H9 (cell line): ENCODE measurements around the gene CASQ1. TPM values are rescaled to one million over a fixed set of nuclear protein-coding genes. Genes with fewer than 3 reads are reported as not detected.

Experiments used
- DNase-seq: peaks from one replicate; pipeline ENCODE4 v3.0.0-alpha.2; 2017
- H2AFZ ChIP-seq: one replicate; pipeline ENCODE4 v1.6.1; 2013; ENCODE audit warnings: mild to moderate bottlenecking, low read length, control low read depth, moderate library complexity
- H2AK5ac ChIP-seq: 2 replicates; pipeline ENCODE4 v1.6.1; 2013; ENCODE audit warnings: low read length, control low read depth, mixed read lengths; ENCODE audit not compliant: insufficient read length
- H2BK120ac ChIP-seq: one replicate; pipeline ENCODE4 v1.6.1; 2013; ENCODE audit warnings: low read depth, mild to moderate bottlenecking, low read length, control low read depth, inconsistent platforms; ENCODE audit not compliant: poor library complexity, severe bottlenecking
- H2BK12ac ChIP-seq: 2 replicates; pipeline ENCODE4 v1.6.1; 2013; ENCODE audit warnings: low read length, control low read depth, mixed read lengths, low read depth; ENCODE audit not compliant: insufficient read length
- H2BK15ac ChIP-seq: 2 replicates; pipeline ENCODE4 v1.6.1; 2013; ENCODE audit warnings: low read depth, low read length, control low read depth
- H2BK20ac ChIP-seq: one replicate; pipeline ENCODE4 v1.6.1; 2013; ENCODE audit warnings: low read depth, mild to moderate bottlenecking, low read length, control low read depth, inconsistent platforms; ENCODE audit not compliant: poor library complexity, severe bottlenecking
- H2BK5ac ChIP-seq: 2 replicates; pipeline ENCODE4 v1.6.1; 2013; ENCODE audit warnings: low read length, control low read depth, mixed read lengths; ENCODE audit not compliant: insufficient read length
- H3K14ac ChIP-seq: 2 replicates; pipeline ENCODE4 v1.6.1; 2013; ENCODE audit warnings: low read length, control low read depth; ENCODE audit not compliant: insufficient read depth
- H3K18ac ChIP-seq: 2 replicates; pipeline ENCODE4 v1.6.1; 2013; ENCODE audit warnings: low read depth, mild to moderate bottlenecking, mixed read lengths, low read length, control low read depth; ENCODE audit not compliant: insufficient read length
- H3K23ac ChIP-seq: 2 replicates; pipeline ENCODE4 v1.6.1; 2013; ENCODE audit warnings: low read length, control low read depth, mixed read lengths, low read depth; ENCODE audit not compliant: insufficient read length
- H3K23me2 ChIP-seq: 2 replicates; pipeline ENCODE4 v1.6.1; 2013; ENCODE audit warnings: low read depth, mild to moderate bottlenecking, mixed read lengths, low read length, control low read depth; ENCODE audit not compliant: insufficient read length, poor library complexity, severe bottlenecking
- H3K27ac ChIP-seq: 2 replicates; pipeline ENCODE4 v1.5.1; 2013; ENCODE audit warnings: low read length, control low read depth, mixed read lengths, low read depth; ENCODE audit not compliant: insufficient read length
- H3K27me3 ChIP-seq: 2 replicates; pipeline ENCODE4 v1.6.1; 2013; ENCODE audit warnings: low read length, control low read depth, inconsistent platforms; ENCODE audit not compliant: insufficient read depth
- H3K4ac ChIP-seq: 2 replicates; pipeline ENCODE4 v1.6.1; 2013; ENCODE audit warnings: low read depth, mild to moderate bottlenecking, control low read depth, inconsistent platforms, low read length, moderate library complexity
- H3K4me1 ChIP-seq: 2 replicates; pipeline ENCODE4 v1.6.1; 2013; ENCODE audit warnings: low read length, control low read depth, inconsistent platforms; ENCODE audit not compliant: insufficient read depth
- H3K4me2 ChIP-seq: 2 replicates; pipeline ENCODE4 v1.6.1; 2013; ENCODE audit warnings: low read length, control low read depth, mixed read lengths; ENCODE audit not compliant: insufficient read length, insufficient read depth
- H3K56ac ChIP-seq: 2 replicates; pipeline ENCODE4 v1.6.1; 2013; ENCODE audit warnings: low read depth, mild to moderate bottlenecking, mixed read lengths, low read length, control low read depth; ENCODE audit not compliant: insufficient read length
- H3K79me1 ChIP-seq: 2 replicates; pipeline ENCODE4 v1.6.1; 2013; ENCODE audit warnings: low read depth, mild to moderate bottlenecking, moderate library complexity, low read length, control low read depth, inconsistent platforms; ENCODE audit not compliant: insufficient read depth, poor library complexity, severe bottlenecking
- H3K79me2 ChIP-seq: 2 replicates; pipeline ENCODE4 v1.6.1; 2013; ENCODE audit warnings: low read length, control low read depth, inconsistent platforms; ENCODE audit not compliant: insufficient read depth
- H3K9ac ChIP-seq: 2 replicates; pipeline ENCODE4 v1.6.1; 2013; ENCODE audit warnings: low read length, control low read depth, mixed read lengths; ENCODE audit not compliant: insufficient read length; ENCODE audit errors: extremely low read depth
- H3K9me3 ChIP-seq: one replicate; pipeline ENCODE4 v1.6.1; 2013; ENCODE audit warnings: low read depth, low read length, inconsistent platforms; ENCODE audit not compliant: control insufficient read depth
- H3T11ph ChIP-seq: one replicate; pipeline ENCODE4 v1.6.1; 2013; ENCODE audit warnings: mild to moderate bottlenecking, low read length, control low read depth, inconsistent platforms
- H4K20me1 ChIP-seq: one replicate; pipeline ENCODE4 v1.6.1; 2013; ENCODE audit not compliant: control insufficient read depth, insufficient read length, insufficient read depth
- H4K5ac ChIP-seq: 2 replicates; pipeline ENCODE4 v1.6.1; 2013; ENCODE audit warnings: low read depth, mild to moderate bottlenecking, mixed read lengths, low read length, control low read depth; ENCODE audit not compliant: insufficient read length
- H4K8ac ChIP-seq: replicated peaks from 2 replicates; pipeline ENCODE4 v1.6.1; 2013; ENCODE audit warnings: low read length, control low read depth, mixed read lengths, low read depth; ENCODE audit not compliant: insufficient read length
- H4K91ac ChIP-seq: 2 replicates; pipeline ENCODE4 v1.6.1; 2013; ENCODE audit warnings: low read depth, mild to moderate bottlenecking, moderate library complexity, mixed read lengths, low read length, control low read depth; ENCODE audit not compliant: insufficient read length
- H3K27ac Mint-ChIP-seq, 3 experiments: 2 replicates in 2 of 3; 3 replicates in 1 of 3; pipeline ENCODE4 v1.8.0; 2020 to 2021; ENCODE audit warnings: mixed read lengths in 3 of 3, mild to moderate bottlenecking in 1 of 3, moderate library complexity in 1 of 3
- H3K27me3 Mint-ChIP-seq: 2 replicates; pipeline ENCODE4 v1.8.0; 2021; ENCODE audit warnings: low read depth, mild to moderate bottlenecking, moderate library complexity, mixed read lengths
- H3K36me3 Mint-ChIP-seq, 3 experiments: 2 replicates in 2 of 3; 3 replicates in 1 of 3; pipeline ENCODE4 v1.8.0; 2020 to 2021; ENCODE audit warnings: low read depth in 3 of 3, mixed read lengths in 3 of 3; ENCODE audit not compliant: insufficient read depth in 1 of 3
- H3K4me1 Mint-ChIP-seq, 2 experiments: 2 replicates each; pipeline ENCODE4 v1.8.0; 2020; ENCODE audit warnings: mixed read lengths in 2 of 2
- H3K4me3 Mint-ChIP-seq, 2 experiments: 2 replicates in 1 of 2; 3 replicates in 1 of 2; pipeline ENCODE4 v1.8.0; 2020 to 2021; ENCODE audit warnings: mild to moderate bottlenecking in 2 of 2, mixed read lengths in 2 of 2, moderate library complexity in 1 of 2
- H3K9me3 Mint-ChIP-seq, 2 experiments: 2 replicates in 1 of 2; 3 replicates in 1 of 2; pipeline ENCODE4 v1.8.0; 2020; ENCODE audit warnings: mild to moderate bottlenecking in 2 of 2, mixed read lengths in 2 of 2, moderate library complexity in 1 of 2
- CTCF ChIP-seq: fragments of 200-600 bp; sonication (generic); conservative IDR thresholded peaks from 3 replicates; pipeline ENCODE4 v1.8.0; 2021; ENCODE audit warnings: antibody characterized with exemption, mild to moderate bottlenecking
- WGBS: extraction: QIAGEN DNeasy Blood & Tissue Kit; methylation state at CpG from one replicate; pipeline ENCODE4 v1.1.7; 2013; ENCODE audit warnings: missing lambda C conversion rate, low lambda C conversion rate, mixed read lengths; ENCODE audit not compliant: insufficient read length; ENCODE audit errors: extremely low coverage; 5-methylcytosine and 5-hydroxymethylcytosine counted together
- total RNA-seq: library from RNA; stranded (reverse); gene quantifications from 2 replicates; pipeline ENCODE4 v1.2.1, GENCODE V29; 2021

The CASQ1 gene
- total RNA-seq, 1 experiment from 2014 or later, result 0.55 TPM

DNA sequence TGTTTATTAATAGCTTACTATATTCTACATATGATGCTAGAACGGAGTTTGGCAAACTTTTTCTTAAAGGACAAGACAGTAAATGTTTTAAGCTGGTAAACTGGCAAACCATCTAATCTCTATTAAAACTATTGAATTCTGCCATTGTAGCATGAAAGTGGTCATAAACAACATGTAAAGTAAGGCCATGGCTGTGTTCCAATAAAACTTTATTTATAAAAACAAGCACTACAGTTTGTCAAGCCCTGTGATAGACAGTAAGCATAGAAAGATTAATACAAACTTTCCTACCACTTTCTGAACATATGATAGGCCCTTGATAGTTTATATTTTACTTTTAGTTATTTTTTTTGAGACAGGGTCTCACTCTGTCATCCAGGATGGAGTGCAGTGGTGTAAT lies 37.2 kb downstream of the CASQ1 start:
- H2BK12ac ChIP-seq, result no peak overlapping the region
- no peak overlapping the region for H3K9ac ChIP-seq
- H3K9me3 ChIP-seq, result no peaks in the 10 kb centered on the region
- Mint-ChIP-seq H3K9me3 (no peaks in the 10 kb centered on the region), H3K27ac (no peak overlapping the region), H3K36me3 (peaks cover 26 to 64% (median 40%) of the 10 kb centered on the region in 3 experiments; a peak in 6 of 7 replicates), H3K4me1 (no peaks in the 10 kb centered on the region), H3K27me3 (no peaks in the 10 kb centered on the region), H3K4me3 (no peak overlapping the region)
- H3K79me1 ChIP-seq, result no peaks in the 10 kb centered on the region
- WGBS, result no CpG with 5 or more reads among the region's 1 CpG
- H2BK5ac ChIP-seq, result no peak overlapping the region
- no peak overlapping the region for H2AK5ac ChIP-seq
- no peak overlapping the region for H3K23ac ChIP-seq
- no peak overlapping the region for H4K5ac ChIP-seq
- no peak overlapping the region for H3T11ph ChIP-seq
- H3K56ac ChIP-seq, result no peak overlapping the region
- H4K20me1 ChIP-seq, result no peaks in the 10 kb centered on the region
- no peak overlapping the region for H4K8ac ChIP-seq
- H3K4me1 ChIP-seq, result no peaks in the 10 kb centered on the region
- H3K27me3 ChIP-seq, result no peaks in the 10 kb centered on the region
- H2BK20ac ChIP-seq, result no peak overlapping the region
- no peak overlapping the region for H3K27ac ChIP-seq
- H3K23me2 ChIP-seq, result no peaks in the 10 kb centered on the region
- no peak overlapping the region for H4K91ac ChIP-seq
- H3K79me2 ChIP-seq, result no peaks in the 10 kb centered on the region
- H3K4me2 ChIP-seq, result no peak overlapping the region
- no peak overlapping the region for H3K18ac ChIP-seq
- no peak overlapping the region for H2AFZ ChIP-seq
- no peak for TF ChIP-seq CTCF
- H3K4ac ChIP-seq, result no peak overlapping the region
- H2BK15ac ChIP-seq, result no peak overlapping the region
- H3K14ac ChIP-seq, result no peak overlapping the region
- no peak overlapping the region for H2BK120ac ChIP-seq
- DNase-seq, result no peak
